H9 (cell line): ENCODE measurements around the gene LCE6A. TPM values are rescaled to one million over a fixed set of nuclear protein-coding genes. Genes with fewer than 3 reads are reported as not detected.

ENCODE experiments used
- DNase-seq: peaks from one replicate; pipeline ENCODE4 v3.0.0-alpha.2; 2017
- H2AFZ ChIP-seq: one replicate; pipeline ENCODE4 v1.6.1; 2013; ENCODE audit warnings: mild to moderate bottlenecking, low read length, control low read depth, moderate library complexity
- H2AK5ac ChIP-seq: 2 replicates; pipeline ENCODE4 v1.6.1; 2013; ENCODE audit warnings: low read length, control low read depth, mixed read lengths; ENCODE audit not compliant: insufficient read length
- H2BK120ac ChIP-seq: one replicate; pipeline ENCODE4 v1.6.1; 2013; ENCODE audit warnings: low read depth, mild to moderate bottlenecking, low read length, control low read depth, inconsistent platforms; ENCODE audit not compliant: poor library complexity, severe bottlenecking
- H2BK12ac ChIP-seq: 2 replicates; pipeline ENCODE4 v1.6.1; 2013; ENCODE audit warnings: low read length, control low read depth, mixed read lengths, low read depth; ENCODE audit not compliant: insufficient read length
- H2BK15ac ChIP-seq: 2 replicates; pipeline ENCODE4 v1.6.1; 2013; ENCODE audit warnings: low read depth, low read length, control low read depth
- H2BK20ac ChIP-seq: one replicate; pipeline ENCODE4 v1.6.1; 2013; ENCODE audit warnings: low read depth, mild to moderate bottlenecking, low read length, control low read depth, inconsistent platforms; ENCODE audit not compliant: poor library complexity, severe bottlenecking
- H2BK5ac ChIP-seq: 2 replicates; pipeline ENCODE4 v1.6.1; 2013; ENCODE audit warnings: low read length, control low read depth, mixed read lengths; ENCODE audit not compliant: insufficient read length
- H3K14ac ChIP-seq: 2 replicates; pipeline ENCODE4 v1.6.1; 2013; ENCODE audit warnings: low read length, control low read depth; ENCODE audit not compliant: insufficient read depth
- H3K18ac ChIP-seq: 2 replicates; pipeline ENCODE4 v1.6.1; 2013; ENCODE audit warnings: low read depth, mild to moderate bottlenecking, mixed read lengths, low read length, control low read depth; ENCODE audit not compliant: insufficient read length
- H3K23ac ChIP-seq: 2 replicates; pipeline ENCODE4 v1.6.1; 2013; ENCODE audit warnings: low read length, control low read depth, mixed read lengths, low read depth; ENCODE audit not compliant: insufficient read length
- H3K23me2 ChIP-seq: 2 replicates; pipeline ENCODE4 v1.6.1; 2013; ENCODE audit warnings: low read depth, mild to moderate bottlenecking, mixed read lengths, low read length, control low read depth; ENCODE audit not compliant: insufficient read length, poor library complexity, severe bottlenecking
- H3K27ac ChIP-seq: 2 replicates; pipeline ENCODE4 v1.5.1; 2013; ENCODE audit warnings: low read length, control low read depth, mixed read lengths, low read depth; ENCODE audit not compliant: insufficient read length
- H3K27me3 ChIP-seq: 2 replicates; pipeline ENCODE4 v1.6.1; 2013; ENCODE audit warnings: low read length, control low read depth, inconsistent platforms; ENCODE audit not compliant: insufficient read depth
- H3K4ac ChIP-seq: 2 replicates; pipeline ENCODE4 v1.6.1; 2013; ENCODE audit warnings: low read depth, mild to moderate bottlenecking, control low read depth, inconsistent platforms, low read length, moderate library complexity
- H3K4me1 ChIP-seq: 2 replicates; pipeline ENCODE4 v1.6.1; 2013; ENCODE audit warnings: low read length, control low read depth, inconsistent platforms; ENCODE audit not compliant: insufficient read depth
- H3K4me2 ChIP-seq: 2 replicates; pipeline ENCODE4 v1.6.1; 2013; ENCODE audit warnings: low read length, control low read depth, mixed read lengths; ENCODE audit not compliant: insufficient read length, insufficient read depth
- H3K56ac ChIP-seq: 2 replicates; pipeline ENCODE4 v1.6.1; 2013; ENCODE audit warnings: low read depth, mild to moderate bottlenecking, mixed read lengths, low read length, control low read depth; ENCODE audit not compliant: insufficient read length
- H3K79me1 ChIP-seq: 2 replicates; pipeline ENCODE4 v1.6.1; 2013; ENCODE audit warnings: low read depth, mild to moderate bottlenecking, moderate library complexity, low read length, control low read depth, inconsistent platforms; ENCODE audit not compliant: insufficient read depth, poor library complexity, severe bottlenecking
- H3K79me2 ChIP-seq: 2 replicates; pipeline ENCODE4 v1.6.1; 2013; ENCODE audit warnings: low read length, control low read depth, inconsistent platforms; ENCODE audit not compliant: insufficient read depth
- H3K9ac ChIP-seq: 2 replicates; pipeline ENCODE4 v1.6.1; 2013; ENCODE audit warnings: low read length, control low read depth, mixed read lengths; ENCODE audit not compliant: insufficient read length; ENCODE audit errors: extremely low read depth
- H3K9me3 ChIP-seq: one replicate; pipeline ENCODE4 v1.6.1; 2013; ENCODE audit warnings: low read depth, low read length, inconsistent platforms; ENCODE audit not compliant: control insufficient read depth
- H3T11ph ChIP-seq: one replicate; pipeline ENCODE4 v1.6.1; 2013; ENCODE audit warnings: mild to moderate bottlenecking, low read length, control low read depth, inconsistent platforms
- H4K20me1 ChIP-seq: one replicate; pipeline ENCODE4 v1.6.1; 2013; ENCODE audit not compliant: control insufficient read depth, insufficient read length, insufficient read depth
- H4K5ac ChIP-seq: 2 replicates; pipeline ENCODE4 v1.6.1; 2013; ENCODE audit warnings: low read depth, mild to moderate bottlenecking, mixed read lengths, low read length, control low read depth; ENCODE audit not compliant: insufficient read length
- H4K8ac ChIP-seq: replicated peaks from 2 replicates; pipeline ENCODE4 v1.6.1; 2013; ENCODE audit warnings: low read length, control low read depth, mixed read lengths, low read depth; ENCODE audit not compliant: insufficient read length
- H4K91ac ChIP-seq: 2 replicates; pipeline ENCODE4 v1.6.1; 2013; ENCODE audit warnings: low read depth, mild to moderate bottlenecking, moderate library complexity, mixed read lengths, low read length, control low read depth; ENCODE audit not compliant: insufficient read length
- H3K27ac Mint-ChIP-seq, 3 experiments: 2 replicates in 2 of 3; 3 replicates in 1 of 3; pipeline ENCODE4 v1.8.0; 2020 to 2021; ENCODE audit warnings: mixed read lengths in 3 of 3, mild to moderate bottlenecking in 1 of 3, moderate library complexity in 1 of 3
- H3K27me3 Mint-ChIP-seq: 2 replicates; pipeline ENCODE4 v1.8.0; 2021; ENCODE audit warnings: low read depth, mild to moderate bottlenecking, moderate library complexity, mixed read lengths
- H3K36me3 Mint-ChIP-seq, 3 experiments: 2 replicates in 2 of 3; 3 replicates in 1 of 3; pipeline ENCODE4 v1.8.0; 2020 to 2021; ENCODE audit warnings: low read depth in 3 of 3, mixed read lengths in 3 of 3; ENCODE audit not compliant: insufficient read depth in 1 of 3
- H3K4me1 Mint-ChIP-seq, 2 experiments: 2 replicates each; pipeline ENCODE4 v1.8.0; 2020; ENCODE audit warnings: mixed read lengths in 2 of 2
- H3K4me3 Mint-ChIP-seq, 2 experiments: 2 replicates in 1 of 2; 3 replicates in 1 of 2; pipeline ENCODE4 v1.8.0; 2020 to 2021; ENCODE audit warnings: mild to moderate bottlenecking in 2 of 2, mixed read lengths in 2 of 2, moderate library complexity in 1 of 2
- H3K9me3 Mint-ChIP-seq, 2 experiments: 2 replicates in 1 of 2; 3 replicates in 1 of 2; pipeline ENCODE4 v1.8.0; 2020; ENCODE audit warnings: mild to moderate bottlenecking in 2 of 2, mixed read lengths in 2 of 2, moderate library complexity in 1 of 2
- WGBS: extraction: QIAGEN DNeasy Blood & Tissue Kit; methylation state at CpG from one replicate; pipeline ENCODE4 v1.1.7; 2013; ENCODE audit warnings: missing lambda C conversion rate, low lambda C conversion rate, mixed read lengths; ENCODE audit not compliant: insufficient read length; ENCODE audit errors: extremely low coverage; 5-methylcytosine and 5-hydroxymethylcytosine counted together
- total RNA-seq: library from RNA; stranded (reverse); gene quantifications from 2 replicates; pipeline ENCODE4 v1.2.1, GENCODE V29; 2021
- TF ChIP-seq, protein P1 (sequence below): fragments of 200-600 bp; sonication (generic); conservative IDR thresholded peaks from 3 replicates; pipeline ENCODE4 v1.8.0; 2021; ENCODE audit warnings: antibody characterized with exemption, mild to moderate bottlenecking

LCE6A gene
- total RNA-seq, 1 experiment from 2014 or later = not detected

DNA sequence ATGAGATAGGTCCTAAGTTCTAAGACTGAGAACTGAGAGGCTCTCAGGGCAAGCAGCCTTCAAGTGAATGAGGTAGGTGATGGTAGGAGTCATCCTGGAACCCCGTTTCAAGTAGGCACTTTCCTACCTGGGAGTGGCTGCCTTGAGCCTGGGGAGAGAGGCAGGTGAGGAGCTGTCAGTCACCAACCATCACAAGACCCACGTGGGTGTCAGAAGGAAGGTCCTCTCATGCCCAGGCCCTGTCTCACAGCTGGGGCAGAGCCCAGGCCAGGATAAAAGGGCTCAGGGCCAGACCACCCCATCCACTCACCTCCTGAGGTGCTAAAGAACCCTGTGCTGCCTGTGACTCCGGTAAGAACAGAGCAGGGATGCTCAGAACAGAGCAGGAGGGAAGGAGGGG lies 46.2 kb upstream of the LCE6A start, which contains the start of gene LCE1D:
TSS of gene LCE1D (plus strand) at position 301 of the 400 bp plus-strand sequence. CDS start 1,074 bp downstream, outside the sequence.
- H3K79me2 ChIP-seq = no peaks in the 10 kb centered on the region
- TF ChIP-seq, protein P1, sequence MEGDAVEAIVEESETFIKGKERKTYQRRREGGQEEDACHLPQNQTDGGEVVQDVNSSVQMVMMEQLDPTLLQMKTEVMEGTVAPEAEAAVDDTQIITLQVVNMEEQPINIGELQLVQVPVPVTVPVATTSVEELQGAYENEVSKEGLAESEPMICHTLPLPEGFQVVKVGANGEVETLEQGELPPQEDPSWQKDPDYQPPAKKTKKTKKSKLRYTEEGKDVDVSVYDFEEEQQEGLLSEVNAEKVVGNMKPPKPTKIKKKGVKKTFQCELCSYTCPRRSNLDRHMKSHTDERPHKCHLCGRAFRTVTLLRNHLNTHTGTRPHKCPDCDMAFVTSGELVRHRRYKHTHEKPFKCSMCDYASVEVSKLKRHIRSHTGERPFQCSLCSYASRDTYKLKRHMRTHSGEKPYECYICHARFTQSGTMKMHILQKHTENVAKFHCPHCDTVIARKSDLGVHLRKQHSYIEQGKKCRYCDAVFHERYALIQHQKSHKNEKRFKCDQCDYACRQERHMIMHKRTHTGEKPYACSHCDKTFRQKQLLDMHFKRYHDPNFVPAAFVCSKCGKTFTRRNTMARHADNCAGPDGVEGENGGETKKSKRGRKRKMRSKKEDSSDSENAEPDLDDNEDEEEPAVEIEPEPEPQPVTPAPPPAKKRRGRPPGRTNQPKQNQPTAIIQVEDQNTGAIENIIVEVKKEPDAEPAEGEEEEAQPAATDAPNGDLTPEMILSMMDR = no peak
- no peak within 1 kb of the TSS for H2BK120ac ChIP-seq
- no peak within 1 kb of the TSS for H4K5ac ChIP-seq
- WGBS = no CpG with 5 or more reads among the region's 3 CpGs
- peaks cover 4 to 22% (median 11%) of the 10 kb centered on the region in 3 experiments for H3K36me3 Mint-ChIP-seq
- H3K23me2 ChIP-seq = no peaks in the 10 kb centered on the region
- H3K14ac ChIP-seq = no peak within 1 kb of the TSS
- no peak within 1 kb of the TSS for H3K18ac ChIP-seq
- H4K8ac ChIP-seq = no peak within 1 kb of the TSS
- no peak within 1 kb of the TSS for H2AFZ ChIP-seq
- no peak within 1 kb of the TSS for H3K27ac Mint-ChIP-seq
- no peak within 1 kb of the TSS for H2BK5ac ChIP-seq
- H3K27me3 Mint-ChIP-seq = no peaks in the 10 kb centered on the region
- no peak within 1 kb of the TSS for H3T11ph ChIP-seq
- no peaks in the 10 kb centered on the region for H3K79me1 ChIP-seq
- H3K4me2 ChIP-seq = no peak within 1 kb of the TSS
- H3K4me1 Mint-ChIP-seq = no peaks in the 10 kb centered on the region
- no peak within 1 kb of the TSS for H4K91ac ChIP-seq
- no peak within 1 kb of the TSS for H2BK15ac ChIP-seq
- DNase-seq = no peak
- no peak within 1 kb of the TSS for H2BK12ac ChIP-seq
- H3K23ac ChIP-seq = no peak within 1 kb of the TSS
- no peak within 1 kb of the TSS for H2BK20ac ChIP-seq
- H3K4ac ChIP-seq = no peak within 1 kb of the TSS
- H3K9me3 ChIP-seq = peaks cover 61% of the 10 kb centered on the region
- peaks cover 88 to 93% of the 10 kb centered on the region in 2 experiments for H3K9me3 Mint-ChIP-seq
- no peak within 1 kb of the TSS for H3K9ac ChIP-seq
- H4K20me1 ChIP-seq = no peaks in the 10 kb centered on the region
- no peak within 1 kb of the TSS for H2AK5ac ChIP-seq
- H3K27me3 ChIP-seq = no peaks in the 10 kb centered on the region; the same call in 1 of the 2 replicates
- no peak within 1 kb of the TSS for H3K56ac ChIP-seq
- H3K4me1 ChIP-seq = no peaks in the 10 kb centered on the region
- H3K4me3 Mint-ChIP-seq = no peak within 1 kb of the TSS
- no peak within 1 kb of the TSS for H3K27ac ChIP-seq
